IMR-90 (cell line): ENCODE measurements around the gene NAPB.

ENCODE experiments used
- CTCF ChIP-seq: conservative IDR thresholded peaks from 2 replicates; pipeline ENCODE4 v1.5.1; 2012; ENCODE audit warnings: mild to moderate bottlenecking, low read depth, low read length, improper control_type of control experiment
- ELK1 ChIP-seq: fragments of 150-350 bp; IDR thresholded peaks from 2 replicates; pipeline ENCODE4 v1.6.1; 2016; ENCODE audit warnings: low read depth, mild to moderate bottlenecking, low read length, moderate library complexity, borderline replicate concordance
- MAFK ChIP-seq: IDR thresholded peaks from 2 replicates; pipeline ENCODE4 v1.6.1; 2012; ENCODE audit warnings: low read depth, low read length, improper control_type of control experiment
- MAZ ChIP-seq: IDR thresholded peaks from 2 replicates; pipeline ENCODE4 v1.6.1; 2012; ENCODE audit warnings: low read depth, mild to moderate bottlenecking, low read length, improper control_type of control experiment, moderate library complexity, borderline replicate concordance

- TF ChIP-seq CTCF: no peak
- TF ChIP-seq ELK1: no peak
- no peak for TF ChIP-seq MAFK
- TF ChIP-seq MAZ: no peak
Observed at GRCh38 chr20:23425129-23425528, 3.8 kb upstream of the NAPB start.
